ENCODE data around the gene PYCR2.

DNA sequence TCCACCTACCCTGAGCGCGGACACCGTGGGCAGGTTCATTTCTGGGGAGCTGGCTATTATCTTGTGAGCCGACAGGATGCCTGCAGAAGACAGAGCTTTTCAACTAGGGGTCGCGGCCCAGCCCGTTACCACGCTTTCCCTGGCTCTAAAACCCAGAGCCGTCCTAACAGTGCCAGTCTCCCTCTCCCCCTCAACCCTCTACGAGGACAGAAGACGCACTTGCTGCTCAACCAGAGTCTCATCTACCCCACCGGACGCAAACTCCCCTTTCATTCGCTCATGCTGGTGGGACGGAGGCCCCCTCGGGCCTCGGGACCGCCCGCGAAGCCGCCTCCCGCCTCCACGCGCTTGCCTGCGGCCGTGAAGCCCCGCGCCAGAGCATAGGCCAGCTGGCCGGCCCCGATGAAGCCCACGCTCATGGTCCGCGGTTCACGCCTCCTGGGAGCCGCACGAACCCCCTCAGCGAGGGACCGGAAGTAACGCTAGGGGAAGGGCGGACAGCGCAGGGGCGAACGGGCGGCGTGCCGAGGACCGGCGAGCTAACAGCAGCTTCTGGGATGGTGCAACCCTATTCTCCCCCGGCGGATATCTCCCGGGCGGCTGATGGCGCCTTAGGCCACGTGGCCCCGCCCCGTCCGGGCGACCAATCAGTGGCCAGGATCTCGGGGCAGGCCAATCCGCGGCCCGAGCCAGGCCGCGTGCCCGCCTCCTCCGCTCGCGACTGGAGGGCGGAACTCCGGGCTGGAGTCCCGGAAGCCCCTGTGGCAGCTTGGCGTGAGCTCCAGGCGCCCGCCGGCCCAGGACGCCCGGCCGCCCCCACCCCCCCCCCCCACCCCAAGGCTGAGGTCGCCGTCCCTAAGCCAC, at the start of gene PYCR2:
- TF ChIP-seq TAF1 (IDR thresholded peaks at IDR 0.05; ENCODE audit: borderline replicate concordance, insufficient read depth, low read length) (peak; percentile 70), POLR2AphosphoS5 (IDR thresholded peaks at IDR 0.05; ENCODE audit: low read depth, low read length) (peak; percentile 92), SIN3A (IDR thresholded peaks at IDR 0.05; ENCODE audit: borderline replicate concordance, insufficient read depth, low read length) (peak; percentile 81; the same call in 1 of the 2 replicates)
- TF ChIP-seq, protein P1, sequence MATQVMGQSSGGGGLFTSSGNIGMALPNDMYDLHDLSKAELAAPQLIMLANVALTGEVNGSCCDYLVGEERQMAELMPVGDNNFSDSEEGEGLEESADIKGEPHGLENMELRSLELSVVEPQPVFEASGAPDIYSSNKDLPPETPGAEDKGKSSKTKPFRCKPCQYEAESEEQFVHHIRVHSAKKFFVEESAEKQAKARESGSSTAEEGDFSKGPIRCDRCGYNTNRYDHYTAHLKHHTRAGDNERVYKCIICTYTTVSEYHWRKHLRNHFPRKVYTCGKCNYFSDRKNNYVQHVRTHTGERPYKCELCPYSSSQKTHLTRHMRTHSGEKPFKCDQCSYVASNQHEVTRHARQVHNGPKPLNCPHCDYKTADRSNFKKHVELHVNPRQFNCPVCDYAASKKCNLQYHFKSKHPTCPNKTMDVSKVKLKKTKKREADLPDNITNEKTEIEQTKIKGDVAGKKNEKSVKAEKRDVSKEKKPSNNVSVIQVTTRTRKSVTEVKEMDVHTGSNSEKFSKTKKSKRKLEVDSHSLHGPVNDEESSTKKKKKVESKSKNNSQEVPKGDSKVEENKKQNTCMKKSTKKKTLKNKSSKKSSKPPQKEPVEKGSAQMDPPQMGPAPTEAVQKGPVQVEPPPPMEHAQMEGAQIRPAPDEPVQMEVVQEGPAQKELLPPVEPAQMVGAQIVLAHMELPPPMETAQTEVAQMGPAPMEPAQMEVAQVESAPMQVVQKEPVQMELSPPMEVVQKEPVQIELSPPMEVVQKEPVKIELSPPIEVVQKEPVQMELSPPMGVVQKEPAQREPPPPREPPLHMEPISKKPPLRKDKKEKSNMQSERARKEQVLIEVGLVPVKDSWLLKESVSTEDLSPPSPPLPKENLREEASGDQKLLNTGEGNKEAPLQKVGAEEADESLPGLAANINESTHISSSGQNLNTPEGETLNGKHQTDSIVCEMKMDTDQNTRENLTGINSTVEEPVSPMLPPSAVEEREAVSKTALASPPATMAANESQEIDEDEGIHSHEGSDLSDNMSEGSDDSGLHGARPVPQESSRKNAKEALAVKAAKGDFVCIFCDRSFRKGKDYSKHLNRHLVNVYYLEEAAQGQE (IDR thresholded peaks at IDR 0.05; ENCODE audit: insufficient read depth in 1 of 2, low read depth in 2 of 2, low read length in 2 of 2): peak in 1 of 2 experiments; percentile 71; a peak in 2 of 4 replicates

All from PFSK-1 (cell line).